HCT116 (cell line): ENCODE measurements around the gene SNX3. TPM values are rescaled to one million over a fixed set of nuclear protein-coding genes. Genes with fewer than 3 reads are reported as not detected.

ENCODE experiments used
- ATAC-seq: fragments of 200-7000 bp; cut with Tn5 transposase; 2 replicates; pipeline ENCODE4 v1.9.1; 2020; ENCODE audit warnings: mild to moderate bottlenecking, moderate library complexity
- Bru-seq: library from RNA; stranded (reverse); fragments of 400-500 nt; gene quantifications from one replicate; lab custom pipeline; 2021; lab: Mats Ljungman, UMichigan
- BruChase-seq, 2 experiments: library from RNA; stranded (reverse); fragments of 400-500 nt; gene quantifications; one replicate each; lab custom pipeline; 2021; lab: Mats Ljungman, UMichigan
- BruUV-seq: library from RNA; stranded (reverse); fragments of 400-500 nt; replicated peaks from 2 replicates; lab custom pipeline; 2021; lab: Mats Ljungman, UMichigan
- CTCF ChIA-PET: fragments of 300-600 bp; sonication (Branson Sonifier 250); formaldehyde crosslinking; loops from one replicate; lab custom pipeline; 2021; ENCODE audit warnings: antibody characterized with exemption; lab: Charles Lee
- POLR2A ChIA-PET: fragments of 300-600, 350-600 bp; sonication (Branson Sonifier 250); formaldehyde crosslinking; loops from one replicate; lab custom pipeline; 2021; ENCODE audit warnings: antibody characterized with exemption; lab: Charles Lee
- RAD21 ChIA-PET, 2 experiments: fragments of 300-600 bp; sonication (Branson Sonifier 250); formaldehyde crosslinking; loops; one replicate each; lab custom pipeline; 2023; ENCODE audit warnings: low total read pairs in 2 of 2; ENCODE audit not compliant: uncharacterized antibody in 2 of 2, unreplicated experiment in 2 of 2, low non-redundant PET in 1 of 2; lab: Charles Lee
- DNase-seq: peaks from one replicate; pipeline ENCODE4 v3.0.0-alpha.2; 2010; ENCODE audit warnings: low read depth, low spot score
- H2AFZ ChIP-seq: fragments of 200-600 bp; shearing (Covaris generic), sonication (generic); 2 replicates; pipeline ENCODE4 v1.6.1; 2017; ENCODE audit warnings: low read depth, mixed run types, mixed read lengths, antibody characterized with exemption, low read length; ENCODE audit not compliant: poor library complexity, severe bottlenecking
- H3K27ac ChIP-seq: 2 replicates; pipeline ENCODE4 v1.5.1; 2012; ENCODE audit warnings: low read depth, low read length
- H3K27me3 ChIP-seq: fragments of 200-600 bp; sonication (generic); 2 replicates; pipeline ENCODE4 v1.6.1; 2016; ENCODE audit warnings: mixed run types, low read length, mixed read lengths; ENCODE audit not compliant: insufficient read depth
- H3K36me3 ChIP-seq, 2 experiments: fragments of 200-500 bp in 1 of 2; fragments of 200-600 bp in 1 of 2; sonication (Bioruptor generic) in 1 of 2; sonication (generic) in 1 of 2; 2 replicates each; pipeline versions ENCODE4 v1.5.1 to v1.6.1; 2014 to 2016; ENCODE audit warnings: low read length in 2 of 2, inconsistent platforms in 1 of 2, mixed read lengths in 1 of 2, mixed run types in 1 of 2; ENCODE audit not compliant: insufficient read depth in 2 of 2, control insufficient read depth in 1 of 2
- H3K4me1 ChIP-seq, 2 experiments: fragments of 200-600 bp in 1 of 2; sonication (generic) in 1 of 2; 2 replicates each; pipeline versions ENCODE4 v1.5.1 to v1.6.1; 2012 to 2017; ENCODE audit warnings: low read length in 2 of 2, inconsistent platforms in 1 of 2, mild to moderate bottlenecking in 1 of 2, mixed read lengths in 1 of 2, mixed run types in 1 of 2, moderate library complexity in 1 of 2; ENCODE audit not compliant: insufficient read depth in 2 of 2, control insufficient read depth in 1 of 2
- H3K4me2 ChIP-seq: fragments of 200-600 bp; sonication (generic); 2 replicates; pipeline ENCODE4 v1.6.1; 2017; ENCODE audit warnings: mixed run types, low read length, mixed read lengths
- H3K4me3 ChIP-seq, 2 experiments: fragments of 200-600 bp in 1 of 2; sonication (generic) in 1 of 2; replicated peaks in 1 of 2; 2 replicates each; pipeline ENCODE4 v1.5.1; 2011 to 2016; ENCODE audit warnings: low read length in 2 of 2, control low read depth in 1 of 2, low read depth in 1 of 2, mild to moderate bottlenecking in 1 of 2, mixed read lengths in 1 of 2, mixed run types in 1 of 2
- H3K79me2 ChIP-seq: fragments of 200-600 bp; sonication (generic); 2 replicates; pipeline ENCODE4 v1.6.1; 2017; ENCODE audit warnings: mild to moderate bottlenecking, mixed run types, low read length, moderate library complexity, mixed read lengths; ENCODE audit not compliant: insufficient read depth
- H3K9ac ChIP-seq: fragments of 200-600 bp; sonication (generic); 2 replicates; pipeline ENCODE4 v1.6.1; 2016; ENCODE audit warnings: low read length, mixed read lengths
- H3K9me2 ChIP-seq: fragments of 200-600 bp; sonication (generic), shearing (Covaris generic); 2 replicates; pipeline ENCODE4 v1.6.1; 2017; ENCODE audit warnings: mixed run types, mild to moderate bottlenecking, moderate library complexity; ENCODE audit not compliant: insufficient read depth
- H3K9me3 ChIP-seq, 2 experiments: fragments of 200-500 bp in 1 of 2; fragments of 200-600 bp in 1 of 2; sonication (Bioruptor generic) in 1 of 2; sonication (generic) in 1 of 2; 2 replicates each; pipeline ENCODE4 v1.6.1; 2014 to 2017; ENCODE audit warnings: low read length in 2 of 2, mixed read lengths in 2 of 2, inconsistent platforms in 1 of 2, low read depth in 1 of 2, mild to moderate bottlenecking in 1 of 2, mixed run types in 1 of 2, moderate library complexity in 1 of 2; ENCODE audit not compliant: control insufficient read depth in 1 of 2, insufficient read depth in 1 of 2
- H4K20me1 ChIP-seq: fragments of 200-600 bp; sonication (generic), shearing (Covaris generic); 2 replicates; pipeline ENCODE4 v1.6.1; 2017; ENCODE audit warnings: mixed run types, mild to moderate bottlenecking, moderate library complexity; ENCODE audit not compliant: insufficient read depth
- CBX3 ChIP-seq: IDR thresholded peaks from 2 replicates; pipeline ENCODE4 v1.6.1; 2012; ENCODE audit warnings: low read depth
- CEBPB ChIP-seq: IDR thresholded peaks from 2 replicates; pipeline ENCODE4 v1.6.1; 2012; ENCODE audit warnings: low read depth
- EGR1 ChIP-seq: IDR thresholded peaks from 2 replicates; pipeline ENCODE4 v1.6.1; 2012; ENCODE audit warnings: low read depth
- EZH2 ChIP-seq: fragments of 200-600 bp; sonication (generic); IDR thresholded peaks from 2 replicates; pipeline ENCODE4 v1.6.1; 2017; ENCODE audit warnings: antibody characterized with exemption, mixed run types
- EZH2phosphoT487 ChIP-seq: fragments of 200-600 bp; IDR thresholded peaks from 2 replicates; pipeline ENCODE4 v1.6.1; 2018; ENCODE audit warnings: antibody characterized with exemption, borderline replicate concordance
- FOSL1 ChIP-seq: IDR thresholded peaks from 2 replicates; pipeline ENCODE4 v1.6.1; 2012; ENCODE audit warnings: low read depth
- JUND ChIP-seq: IDR thresholded peaks from 2 replicates; pipeline ENCODE4 v1.6.1; 2012
- POLR2A ChIP-seq: IDR thresholded peaks from 2 replicates; pipeline ENCODE4 v1.7.0; 2011; ENCODE audit warnings: borderline replicate concordance; ENCODE audit not compliant: insufficient read depth, insufficient read length; ENCODE audit errors: extremely low read depth
- RAD21 ChIP-seq: IDR thresholded peaks from 2 replicates; pipeline ENCODE4 v1.6.1; 2012; ENCODE audit warnings: low read depth, mild to moderate bottlenecking
- SIN3A ChIP-seq: IDR thresholded peaks from 2 replicates; pipeline ENCODE4 v1.6.1; 2012; ENCODE audit warnings: low read depth
- SP1 ChIP-seq: IDR thresholded peaks from 2 replicates; pipeline ENCODE4 v1.6.1; 2012; ENCODE audit warnings: low read depth
- SRF ChIP-seq: IDR thresholded peaks from 2 replicates; pipeline ENCODE4 v1.6.1; 2012; ENCODE audit warnings: low read depth
- TCF7L2 ChIP-seq: IDR thresholded peaks from 2 replicates; pipeline ENCODE4 v1.7.0; 2011; ENCODE audit warnings: borderline replicate concordance, inconsistent platforms; ENCODE audit not compliant: insufficient read depth, insufficient read length; ENCODE audit errors: extremely low read depth
- YY1 ChIP-seq: IDR thresholded peaks from 2 replicates; pipeline ENCODE4 v1.6.1; 2011; ENCODE audit warnings: low read length, low read depth, moderate library complexity, mild to moderate bottlenecking; ENCODE audit not compliant: insufficient replicate concordance; ENCODE audit errors: extremely low read depth
- ZNF274 ChIP-seq: fragments of 200-500 bp; sonication (Bioruptor generic); IDR thresholded peaks from 2 replicates; pipeline ENCODE4 v1.6.1; 2014; ENCODE audit warnings: mild to moderate bottlenecking, low read depth, low read length, inconsistent platforms
- intact Hi-C: fragments of 100-400 bp; cut with micrococcal nuclease; formaldehyde crosslinking; loops from 2 replicates; pipeline ENCODE4 v1.10.0; 2022
- long read RNA-seq: library from polyadenylated mRNA; unstranded; transcript quantifications from one replicate; pipeline ENCODE4 v2.0.0, GENCODE V29; 2021; ENCODE audit not compliant: unreplicated experiment
- polyA plus RNA-seq: library from polyadenylated mRNA; unstranded; fragments of >200 nt; gene quantifications from 2 replicates; pipeline ENCODE4 v1.2.1, GENCODE V29; 2012; ENCODE audit warnings: missing spikeins
- total RNA-seq: library from RNA; stranded (reverse); gene quantifications from one replicate; pipeline ENCODE4 v1.2.1, GENCODE V29; 2021; ENCODE audit not compliant: unreplicated experiment
- TF ChIP-seq, protein P1 (sequence below): IDR thresholded peaks from 2 replicates; pipeline ENCODE4 v1.6.1; 2012
- TF ChIP-seq, protein P2 (sequence below): IDR thresholded peaks from 2 replicates; pipeline ENCODE4 v1.6.1; 2012; ENCODE audit warnings: low read depth
- TF ChIP-seq, protein P3 (sequence below): IDR thresholded peaks from 2 replicates; pipeline ENCODE4 v1.6.1; 2012
- TF ChIP-seq, protein P4 (sequence below): IDR thresholded peaks from 2 replicates; pipeline ENCODE4 v1.6.1; 2011; ENCODE audit warnings: mild to moderate bottlenecking, low read length, moderate library complexity; ENCODE audit not compliant: insufficient replicate concordance; ENCODE audit errors: extremely low read depth

The SNX3 gene
- 111 TPM for total RNA-seq
- 59.5 and 84.4 TPM in 2 replicates for polyA plus RNA-seq
- Bru-seq, nascent RNA = percentile 70 among the genes with signal in this experiment
- percentile 76 among the genes with signal in this experiment for BruChase-seq, experiment 1, labeled RNA remaining after a 6-hour chase
- percentile 64 among the genes with signal in this experiment for BruChase-seq, experiment 2, labeled RNA remaining after a 2-hour chase
- long read RNA-seq, transcript SNX3-202 (4 exons, 890 nt) = minor isoform, 14 of 220 reads
- long read RNA-seq, transcript SNX3-201 (4 exons, 1,755 nt) = major isoform, 194 of 220 reads
- long read RNA-seq, partial matches to known transcripts = 1 of 220 reads
- long read RNA-seq, other reads (novel, unspliced or antisense) = 10 of 220 reads

DNA sequence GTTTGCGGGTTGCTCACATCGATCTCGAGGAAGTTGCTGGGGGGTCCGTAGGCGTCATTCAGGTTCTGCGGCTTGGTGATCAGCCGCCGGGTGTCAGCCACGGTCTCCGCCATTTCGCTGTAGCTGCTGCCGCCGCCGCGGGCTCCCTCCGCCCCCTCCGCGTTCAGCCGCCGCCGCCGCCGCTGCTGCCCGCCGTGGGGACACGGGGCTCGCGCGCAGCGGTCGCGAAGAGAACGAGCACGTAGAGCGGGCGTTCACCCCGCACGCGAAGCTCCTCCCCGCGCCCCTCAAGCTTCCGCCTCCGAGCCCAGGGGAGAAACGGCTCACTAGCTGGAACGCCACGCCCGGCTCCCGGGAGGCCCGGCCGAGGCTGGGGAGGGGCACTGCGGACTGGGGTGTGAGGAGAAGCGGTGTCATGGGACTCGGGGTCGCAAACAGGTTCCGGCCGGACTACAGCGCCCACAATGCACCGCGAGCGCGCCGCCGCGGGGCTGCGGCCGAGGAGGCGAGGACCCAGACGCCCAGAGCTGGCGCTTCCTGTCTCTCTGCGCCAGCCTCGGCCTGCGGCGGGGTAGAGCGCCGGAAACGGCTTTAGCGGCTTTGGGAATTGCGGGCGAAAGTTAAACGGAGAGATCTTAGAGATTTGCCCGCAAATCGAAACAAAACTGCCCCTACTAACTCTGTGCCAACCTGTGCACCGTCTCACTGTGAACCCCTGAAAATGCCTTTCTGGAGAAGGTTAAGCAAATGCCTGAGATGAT, at the start of gene SNX3:
Gene SNX3 (minus strand): TSS at position 232 of the 761 bp plus-strand sequence. CDS start 119 bp downstream, at position 113.
- RAD21 ChIA-PET = no interaction called here
- no peaks in the 10 kb centered on the region for H4K20me1 ChIP-seq
- TF ChIP-seq EZH2phosphoT487 (no peak), CBX3 (peak; percentile 71), SP1 (peak; percentile 24; the same call in 1 of the 2 replicates), RAD21 (no peak), JUND (no peak), ZNF274 (no peak), TCF7L2 (peak; percentile 46), EGR1 (peak; percentile 50; the same call in 1 of the 2 replicates), SRF (no peak; the same call in 1 of the 2 replicates), FOSL1 (no peak), POLR2A (peak; percentile 81), YY1 (no peak), SIN3A (peak; percentile 74), EZH2 (no peak), CEBPB (no peak)
- TF ChIP-seq, protein P1, sequence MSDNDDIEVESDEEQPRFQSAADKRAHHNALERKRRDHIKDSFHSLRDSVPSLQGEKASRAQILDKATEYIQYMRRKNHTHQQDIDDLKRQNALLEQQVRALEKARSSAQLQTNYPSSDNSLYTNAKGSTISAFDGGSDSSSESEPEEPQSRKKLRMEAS = peak; percentile 87
- TF ChIP-seq, protein P2, sequence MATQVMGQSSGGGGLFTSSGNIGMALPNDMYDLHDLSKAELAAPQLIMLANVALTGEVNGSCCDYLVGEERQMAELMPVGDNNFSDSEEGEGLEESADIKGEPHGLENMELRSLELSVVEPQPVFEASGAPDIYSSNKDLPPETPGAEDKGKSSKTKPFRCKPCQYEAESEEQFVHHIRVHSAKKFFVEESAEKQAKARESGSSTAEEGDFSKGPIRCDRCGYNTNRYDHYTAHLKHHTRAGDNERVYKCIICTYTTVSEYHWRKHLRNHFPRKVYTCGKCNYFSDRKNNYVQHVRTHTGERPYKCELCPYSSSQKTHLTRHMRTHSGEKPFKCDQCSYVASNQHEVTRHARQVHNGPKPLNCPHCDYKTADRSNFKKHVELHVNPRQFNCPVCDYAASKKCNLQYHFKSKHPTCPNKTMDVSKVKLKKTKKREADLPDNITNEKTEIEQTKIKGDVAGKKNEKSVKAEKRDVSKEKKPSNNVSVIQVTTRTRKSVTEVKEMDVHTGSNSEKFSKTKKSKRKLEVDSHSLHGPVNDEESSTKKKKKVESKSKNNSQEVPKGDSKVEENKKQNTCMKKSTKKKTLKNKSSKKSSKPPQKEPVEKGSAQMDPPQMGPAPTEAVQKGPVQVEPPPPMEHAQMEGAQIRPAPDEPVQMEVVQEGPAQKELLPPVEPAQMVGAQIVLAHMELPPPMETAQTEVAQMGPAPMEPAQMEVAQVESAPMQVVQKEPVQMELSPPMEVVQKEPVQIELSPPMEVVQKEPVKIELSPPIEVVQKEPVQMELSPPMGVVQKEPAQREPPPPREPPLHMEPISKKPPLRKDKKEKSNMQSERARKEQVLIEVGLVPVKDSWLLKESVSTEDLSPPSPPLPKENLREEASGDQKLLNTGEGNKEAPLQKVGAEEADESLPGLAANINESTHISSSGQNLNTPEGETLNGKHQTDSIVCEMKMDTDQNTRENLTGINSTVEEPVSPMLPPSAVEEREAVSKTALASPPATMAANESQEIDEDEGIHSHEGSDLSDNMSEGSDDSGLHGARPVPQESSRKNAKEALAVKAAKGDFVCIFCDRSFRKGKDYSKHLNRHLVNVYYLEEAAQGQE = no peak
- TF ChIP-seq, protein P3, sequence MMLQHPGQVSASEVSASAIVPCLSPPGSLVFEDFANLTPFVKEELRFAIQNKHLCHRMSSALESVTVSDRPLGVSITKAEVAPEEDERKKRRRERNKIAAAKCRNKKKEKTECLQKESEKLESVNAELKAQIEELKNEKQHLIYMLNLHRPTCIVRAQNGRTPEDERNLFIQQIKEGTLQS = no peak
- TF ChIP-seq, protein P4, sequence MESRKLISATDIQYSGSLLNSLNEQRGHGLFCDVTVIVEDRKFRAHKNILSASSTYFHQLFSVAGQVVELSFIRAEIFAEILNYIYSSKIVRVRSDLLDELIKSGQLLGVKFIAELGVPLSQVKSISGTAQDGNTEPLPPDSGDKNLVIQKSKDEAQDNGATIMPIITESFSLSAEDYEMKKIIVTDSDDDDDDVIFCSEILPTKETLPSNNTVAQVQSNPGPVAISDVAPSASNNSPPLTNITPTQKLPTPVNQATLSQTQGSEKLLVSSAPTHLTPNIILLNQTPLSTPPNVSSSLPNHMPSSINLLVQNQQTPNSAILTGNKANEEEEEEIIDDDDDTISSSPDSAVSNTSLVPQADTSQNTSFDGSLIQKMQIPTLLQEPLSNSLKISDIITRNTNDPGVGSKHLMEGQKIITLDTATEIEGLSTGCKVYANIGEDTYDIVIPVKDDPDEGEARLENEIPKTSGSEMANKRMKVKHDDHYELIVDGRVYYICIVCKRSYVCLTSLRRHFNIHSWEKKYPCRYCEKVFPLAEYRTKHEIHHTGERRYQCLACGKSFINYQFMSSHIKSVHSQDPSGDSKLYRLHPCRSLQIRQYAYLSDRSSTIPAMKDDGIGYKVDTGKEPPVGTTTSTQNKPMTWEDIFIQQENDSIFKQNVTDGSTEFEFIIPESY = peak; percentile 33

More for the DNA sequence above, at the start of gene SNX3:
- Histone ChIP-seq H3K4me3 (peak within 1 kb of the TSS; percentile 89 to 93), H3K79me2 (peaks cover 51% of the 10 kb centered on the region), H3K27me3 (no peaks in the 10 kb centered on the region), H3K9me2 (no peaks in the 10 kb centered on the region), H3K36me3 (no peaks in the 10 kb centered on the region; a peak in 1 of 4 replicates), H2AFZ (peak within 1 kb of the TSS; percentile 97), H3K4me1 (peaks cover 0 to 19% of the 10 kb centered on the region in 2 experiments; a peak in 3 of 4 replicates), H3K27ac (peak within 1 kb of the TSS; percentile 53), H3K9me3 (no peaks in the 10 kb centered on the region), H3K4me2 (peak within 1 kb of the TSS; percentile 100), H3K9ac (peak within 1 kb of the TSS; percentile 82)
- ChIA-PET POLR2A (interaction anchor here (0.7 to 1.9 kb wide), 5 partner anchors 10 to 34 kb away, joined by 3 to 6 read pairs (median 4); partner anchors contain the start of gene AFG1L), CTCF (interaction anchor here (0.6 to 1.2 kb wide), 4 partner anchors 22 to 1913 kb away, joined by 3 to 4 read pairs (median 3); no protein-coding TSS in a partner anchor)
- no TSS peak for BruUV-seq
- intact Hi-C loops = loop anchor here (2.0 to 10.0 kb wide), 2 partner anchors 34 to 146 kb away; partner anchors contain the start of gene AFG1L
- peak; percentile 89 for DNase-seq
- ATAC-seq = peak; percentile 95
